ENCODE measurements around the gene ASNS. TPM values are rescaled to one million over a fixed set of nuclear protein-coding genes. Genes with fewer than 3 reads are reported as not detected.
"Not testable (repeated sequence)": the region's sequence is repeated elsewhere in the genome, so short reads cannot be mapped to it uniquely, and the experiment has no call there.

The ASNS gene, protein sequence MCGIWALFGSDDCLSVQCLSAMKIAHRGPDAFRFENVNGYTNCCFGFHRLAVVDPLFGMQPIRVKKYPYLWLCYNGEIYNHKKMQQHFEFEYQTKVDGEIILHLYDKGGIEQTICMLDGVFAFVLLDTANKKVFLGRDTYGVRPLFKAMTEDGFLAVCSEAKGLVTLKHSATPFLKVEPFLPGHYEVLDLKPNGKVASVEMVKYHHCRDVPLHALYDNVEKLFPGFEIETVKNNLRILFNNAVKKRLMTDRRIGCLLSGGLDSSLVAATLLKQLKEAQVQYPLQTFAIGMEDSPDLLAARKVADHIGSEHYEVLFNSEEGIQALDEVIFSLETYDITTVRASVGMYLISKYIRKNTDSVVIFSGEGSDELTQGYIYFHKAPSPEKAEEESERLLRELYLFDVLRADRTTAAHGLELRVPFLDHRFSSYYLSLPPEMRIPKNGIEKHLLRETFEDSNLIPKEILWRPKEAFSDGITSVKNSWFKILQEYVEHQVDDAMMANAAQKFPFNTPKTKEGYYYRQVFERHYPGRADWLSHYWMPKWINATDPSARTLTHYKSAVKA
- 8.5 and 17.0 TPM in 2 replicates for total RNA-seq

- DNase-seq (ENCODE audit: low read depth, low spot score) = peak; percentile 39
Observed at GRCh38 chr7:97872025-97872669, at the start of gene ASNS. TSS of gene ASNS (minus strand) at chr7:97872408. CDS start at chr7:97869156, 3,252 bp downstream.

- not testable (repeated sequence) for DNase-seq (ENCODE audit: low read depth, low spot score)
Observed at GRCh38 chr7:97921254-97921653, 49.0 kb upstream of the ASNS start.

DNA sequence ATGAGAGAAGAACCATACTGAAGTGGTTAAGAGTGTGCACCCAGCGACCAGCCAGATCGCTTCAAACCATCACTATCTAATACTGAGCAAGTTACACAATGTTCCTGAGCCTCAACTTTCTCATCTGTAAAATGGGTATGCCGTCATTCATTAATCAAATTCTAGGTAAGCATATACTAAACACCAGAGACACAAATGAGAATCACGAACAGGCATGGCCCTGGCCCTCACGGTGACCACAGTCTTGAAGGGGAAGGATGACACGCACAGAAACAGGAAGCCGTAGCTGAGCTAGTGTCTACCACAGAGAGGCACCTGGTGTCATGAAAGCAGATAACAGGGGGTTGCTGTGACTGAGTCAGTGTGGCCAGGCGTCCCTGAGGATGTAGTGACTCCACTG is 43.1 kb upstream of the ASNS start:
- DNase-seq (ENCODE audit: low read depth, low spot score) = not testable (repeated sequence)

DNA sequence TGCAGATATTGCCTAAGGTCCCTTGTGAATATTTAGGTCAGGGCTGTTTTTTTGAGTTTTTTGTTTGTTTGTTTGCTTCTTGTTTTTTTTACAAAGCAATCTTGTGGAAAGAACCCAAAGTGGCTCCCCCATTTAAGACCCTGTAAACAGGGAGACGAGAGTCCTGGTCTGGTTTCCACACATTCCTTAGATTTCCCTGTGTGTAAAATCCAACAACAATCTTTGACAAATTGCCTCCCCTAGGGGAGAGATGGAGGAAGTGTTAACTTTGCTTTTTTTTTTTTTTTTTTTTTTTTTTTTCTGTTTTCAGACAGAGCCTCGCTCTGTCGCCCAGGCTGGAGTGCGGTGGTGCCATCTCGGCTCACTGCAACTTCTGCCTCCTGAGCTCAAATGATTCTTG is 40.1 kb upstream of the ASNS start:
- DNase-seq (ENCODE audit: low read depth, low spot score) = not testable (repeated sequence)

GRCh38 chr7:97896893-97897292 is 24.7 kb upstream of the ASNS start:
- DNase-seq (ENCODE audit: low read depth, low spot score) = not testable (repeated sequence)

- DNase-seq (ENCODE audit: low read depth, low spot score) = not testable (repeated sequence)
Observed at GRCh38 chr7:97891721-97892120, 19.5 kb upstream of the ASNS start.

DNA sequence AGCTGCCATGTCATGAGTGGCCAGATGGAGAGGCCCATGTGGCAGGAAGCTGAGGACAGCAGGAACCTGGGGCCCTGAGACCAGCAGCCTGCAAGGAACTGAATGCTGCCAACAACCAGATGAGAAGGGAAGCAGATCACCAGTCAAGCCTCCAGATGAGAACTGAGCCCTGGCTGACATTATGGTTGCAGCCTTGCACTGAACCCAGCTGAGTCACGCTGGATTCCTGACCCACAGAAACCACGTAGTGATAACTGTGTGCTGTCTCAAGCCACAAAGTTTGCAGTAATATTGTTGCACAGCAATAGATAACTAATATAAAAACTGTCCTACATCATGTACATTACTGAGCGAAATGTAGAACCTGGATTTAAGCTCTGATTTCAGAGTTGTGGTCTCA is 7.3 kb upstream of the ASNS start:
- DNase-seq (ENCODE audit: low read depth, low spot score) = not testable (repeated sequence)

GRCh38 chr7:97874894-97875293 is 2.7 kb upstream of the ASNS start:
- not testable (repeated sequence) for DNase-seq (ENCODE audit: low read depth, low spot score)

- DNase-seq (ENCODE audit: low read depth, low spot score) = no peak
Observed at GRCh38 chr7:97873606-97874005, 1.4 kb upstream of the ASNS start.

DNA sequence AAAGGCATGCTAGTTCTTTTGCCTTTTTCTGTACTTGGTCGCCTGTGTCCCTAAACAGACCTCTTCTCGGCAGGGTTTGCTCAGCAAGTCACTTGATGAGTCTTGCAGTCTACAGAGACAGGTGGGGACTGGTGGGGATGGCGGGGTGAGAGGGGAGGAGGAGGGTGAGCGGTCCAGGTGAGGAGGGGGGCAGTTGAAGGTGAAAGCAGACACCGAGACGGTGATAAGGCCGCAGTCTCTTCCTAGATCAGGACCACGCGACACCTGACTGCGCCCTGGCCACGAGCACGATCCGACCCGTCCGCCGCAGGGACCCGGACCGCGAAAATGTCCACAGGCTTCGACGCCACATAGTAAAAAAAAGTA is 566 bp downstream of the ASNS start:
- DNase-seq (ENCODE audit: low read depth, low spot score) = no peak

DNA sequence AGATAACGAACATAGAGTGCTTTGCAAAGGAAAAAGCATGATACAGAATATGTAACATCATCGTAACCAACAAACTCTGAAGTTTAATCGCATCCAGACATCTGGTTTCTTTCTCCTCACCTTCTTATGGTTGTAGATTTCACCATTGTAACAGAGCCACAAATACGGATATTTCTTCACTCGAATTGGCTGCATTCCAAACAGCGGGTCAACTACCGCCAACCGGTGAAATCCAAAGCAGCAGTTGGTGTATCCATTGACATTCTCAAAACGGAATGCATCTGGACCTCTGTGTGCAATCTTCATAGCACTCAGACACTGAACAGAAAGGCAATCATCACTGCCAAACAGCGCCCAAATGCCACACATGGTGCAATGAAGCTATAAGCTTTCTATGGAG is 3.4 kb downstream of the ASNS start:
- DNase-seq (ENCODE audit: low read depth, low spot score) = no peak

DNA sequence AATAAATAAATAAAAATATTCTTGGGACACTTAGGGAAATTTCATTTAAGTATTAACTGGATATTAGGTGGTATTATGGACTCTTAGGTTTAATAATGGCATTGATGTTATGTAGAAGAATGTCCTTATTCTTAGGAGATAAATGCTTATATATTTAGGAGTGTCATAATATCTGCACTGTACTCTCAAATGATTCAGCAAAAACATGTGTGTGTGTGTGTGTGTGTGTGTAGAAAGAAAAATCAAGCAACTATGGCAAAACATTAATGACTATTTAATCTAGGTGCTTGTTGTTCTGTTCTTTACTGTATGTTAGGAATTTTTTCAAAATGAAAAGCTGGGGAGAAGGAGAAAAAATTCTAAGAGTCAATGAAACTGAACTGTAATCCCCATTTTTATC is 3.9 kb downstream of the ASNS start:
- no peak for DNase-seq (ENCODE audit: low read depth, low spot score)

GRCh38 chr7:97865104-97865503 is 7.1 kb downstream of the ASNS start:
- no peak for DNase-seq (ENCODE audit: low read depth, low spot score)

DNA sequence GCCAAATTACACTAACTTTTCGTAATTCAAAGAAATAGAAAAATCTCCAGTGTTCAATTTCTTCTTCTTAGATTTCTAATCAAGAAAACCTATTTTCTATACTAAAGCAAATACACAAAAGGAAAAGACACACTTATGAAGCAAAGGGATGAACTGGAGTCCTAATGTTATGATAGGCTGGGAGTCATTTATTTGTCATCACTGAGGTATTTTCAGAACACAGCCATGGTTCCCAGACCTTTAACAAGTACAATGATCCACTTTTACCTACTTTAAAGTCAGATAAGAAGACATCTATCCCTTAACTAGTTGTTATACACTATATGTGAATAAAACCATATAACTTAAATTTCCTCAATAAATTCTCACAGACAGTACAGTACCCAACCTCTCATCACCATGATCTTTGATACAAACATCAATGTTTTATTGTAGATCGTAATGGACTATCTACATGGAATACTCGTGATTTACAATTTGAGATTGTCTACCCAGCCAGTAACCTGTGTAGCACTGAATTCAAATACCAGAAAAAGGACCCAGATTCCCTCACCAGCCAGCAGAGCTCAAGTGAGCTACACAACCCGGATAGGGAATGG is 12.5 kb downstream of the ASNS start:
- no peak for DNase-seq (ENCODE audit: low read depth, low spot score)

- no peak for DNase-seq (ENCODE audit: low read depth, low spot score)
Observed at GRCh38 chr7:97858221-97858620, 14.0 kb downstream of the ASNS start.

- no peak for DNase-seq (ENCODE audit: low read depth, low spot score)
Observed at GRCh38 chr7:97857544-97857943, 14.7 kb downstream of the ASNS start.

DNA sequence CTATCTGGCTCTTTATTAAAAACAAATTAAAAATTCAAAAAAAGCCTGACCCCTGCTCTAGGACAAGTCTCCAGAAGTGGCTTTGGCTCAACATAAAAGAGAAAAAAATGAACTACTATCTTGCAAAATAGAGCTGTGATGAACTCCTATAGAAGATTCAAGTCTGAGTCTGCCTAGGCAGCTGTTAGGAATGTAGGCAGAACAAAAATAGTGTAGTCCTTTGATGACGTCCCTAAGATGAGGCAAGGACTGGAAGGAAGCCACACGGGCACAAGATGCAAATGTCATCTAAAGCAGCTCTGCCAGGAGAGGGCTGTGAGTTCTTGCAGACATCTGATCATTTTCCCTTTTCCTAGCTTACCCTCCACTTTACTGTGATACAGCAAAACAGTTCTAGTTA is 20.5 kb downstream of the ASNS start:
- DNase-seq (ENCODE audit: low read depth, low spot score) = no peak

DNA sequence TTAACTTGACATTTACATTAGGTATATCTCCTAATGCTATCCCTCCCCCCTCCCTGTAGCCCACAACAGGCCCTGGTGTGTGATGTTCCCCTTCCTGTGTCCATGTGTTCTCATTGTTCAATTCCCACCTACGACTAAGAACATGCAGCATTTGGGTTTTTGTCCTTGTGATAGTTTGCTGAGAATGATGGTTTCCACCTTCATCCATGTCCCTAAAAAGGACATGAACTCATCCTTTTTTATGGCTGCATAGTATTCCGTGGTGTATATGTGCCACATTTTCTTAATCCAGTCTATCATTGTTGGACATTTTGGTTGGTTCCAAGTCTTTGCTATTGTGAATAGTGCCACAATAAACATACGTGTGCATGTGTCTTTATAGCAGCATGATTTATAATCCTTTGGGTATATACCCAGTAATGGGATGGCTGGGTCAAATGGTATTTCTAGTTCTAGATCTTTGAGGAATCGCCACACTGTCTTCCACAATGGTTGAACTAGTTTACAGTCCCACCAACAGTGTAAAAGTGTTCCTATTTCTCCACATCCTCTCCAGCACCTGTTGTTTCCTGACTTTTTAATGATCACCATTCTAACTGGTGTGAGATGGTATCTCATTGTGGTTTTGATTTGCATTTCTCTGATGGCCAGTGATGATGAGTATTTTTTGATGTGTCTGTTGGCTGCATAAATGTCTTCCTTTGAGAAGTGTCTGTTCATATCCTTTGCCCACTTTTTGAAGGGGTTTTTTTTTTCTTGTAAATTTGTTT is 21.8 kb downstream of the ASNS start:
- not testable (repeated sequence) for DNase-seq (ENCODE audit: low read depth, low spot score)

DNA sequence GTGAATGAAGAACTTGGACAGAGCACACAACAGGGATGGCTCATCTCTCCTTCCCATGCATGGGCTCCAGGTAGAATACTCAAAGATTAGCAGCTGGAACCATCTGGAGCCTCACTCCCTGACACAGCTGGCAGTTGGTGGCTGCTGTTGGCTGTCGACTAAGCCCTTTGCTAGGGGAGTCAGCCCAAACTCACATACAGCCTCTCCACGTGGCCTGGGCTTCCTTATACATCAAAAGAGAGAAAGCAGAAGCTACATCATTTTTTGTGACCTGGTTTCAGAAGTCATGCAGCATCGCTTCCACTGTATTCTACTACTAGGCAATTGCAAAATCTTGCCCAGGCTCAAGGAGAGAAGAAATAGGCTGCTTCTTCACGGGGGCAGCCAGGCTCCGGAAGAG is 24.4 kb downstream of the ASNS start:
- DNase-seq (ENCODE audit: low read depth, low spot score) = no peak

DNA sequence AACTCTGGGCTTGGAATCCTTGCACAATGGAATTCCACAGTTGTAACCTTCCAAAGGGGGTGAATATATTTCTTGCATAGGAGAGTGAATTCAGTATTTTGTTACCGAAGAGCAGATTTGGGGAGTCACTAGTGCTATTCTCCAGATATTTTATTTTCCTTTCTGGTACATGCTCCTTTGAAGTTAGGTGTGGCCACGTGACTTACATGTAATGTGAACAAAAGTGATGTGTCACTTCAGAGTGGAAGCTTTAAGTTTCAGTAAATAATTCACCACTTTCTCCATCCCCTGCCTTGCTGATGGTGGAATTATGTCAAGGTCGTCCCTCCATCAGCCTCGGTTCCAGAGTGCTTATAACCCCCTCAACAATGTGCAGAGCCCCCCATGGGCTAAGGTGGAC is 25.3 kb downstream of the ASNS start:
- no peak for DNase-seq (ENCODE audit: low read depth, low spot score)

- no peak for DNase-seq (ENCODE audit: low read depth, low spot score)
Observed at GRCh38 chr7:97845622-97846203, 26.5 kb downstream of the ASNS start.
